GM12878 (cell line): ENCODE data around the gene CD83. TPM values are rescaled to one million over a fixed set of nuclear protein-coding genes. Genes with fewer than 3 reads are reported as not detected.

Source experiments
- ASH2L ChIP-seq: fragments of 300-600, 200-600 bp; sonication (generic); IDR thresholded peaks from 2 replicates; pipeline ENCODE4 v1.6.1; 2017; ENCODE audit warnings: low read depth, mild to moderate bottlenecking, borderline replicate concordance
- ATF7 ChIP-seq: fragments of 450-650 bp; IDR thresholded peaks from 2 replicates; pipeline ENCODE4 v1.6.1; 2016; ENCODE audit warnings: low read depth, mild to moderate bottlenecking
- CUX1 ChIP-seq: IDR thresholded peaks from 2 replicates; pipeline ENCODE4 v1.6.1; 2012; ENCODE audit warnings: improper control_type of control experiment, low read depth, low read length; ENCODE audit not compliant: insufficient replicate concordance
- DPF2 ChIP-seq: fragments of 450-650 bp; IDR thresholded peaks from 2 replicates; pipeline ENCODE4 v1.6.1; 2017; ENCODE audit warnings: mild to moderate bottlenecking
- EGR1 ChIP-seq, 2 experiments: IDR thresholded peaks; 1 replicate in 1 of 2; 2 replicates in 1 of 2; pipeline ENCODE4 v1.6.1; 2011 to 2012; ENCODE audit warnings: low read depth in 2 of 2, low read length in 2 of 2, borderline replicate concordance in 1 of 2, mild to moderate bottlenecking in 1 of 2, moderate library complexity in 1 of 2
- ESRRA ChIP-seq: IDR thresholded peaks from 2 replicates; pipeline ENCODE4 v1.6.1; 2012; ENCODE audit warnings: mild to moderate bottlenecking, low read length, improper control_type of control experiment
- HCFC1 ChIP-seq: fragments of 150-350 bp; IDR thresholded peaks from 2 replicates; pipeline ENCODE4 v1.6.1; 2014; ENCODE audit warnings: low read length
- HDGF ChIP-seq: fragments of 450-650 bp; IDR thresholded peaks from 2 replicates; pipeline ENCODE4 v1.6.1; 2016; ENCODE audit warnings: antibody characterized with exemption
- IKZF1 ChIP-seq: fragments of 450-650 bp; conservative IDR thresholded peaks from 2 replicates; pipeline ENCODE4 v1.6.1; 2017; ENCODE audit warnings: antibody characterized with exemption, mild to moderate bottlenecking
- IKZF2 ChIP-seq, 2 experiments: fragments of 450-650 bp; IDR thresholded peaks; 2 replicates each; pipeline ENCODE4 v1.6.1; 2017; ENCODE audit warnings: mild to moderate bottlenecking in 2 of 2, moderate library complexity in 2 of 2
- KDM1A ChIP-seq: fragments of 200-600 bp; sonication (generic); IDR thresholded peaks from 2 replicates; pipeline ENCODE4 v1.6.1; 2016; ENCODE audit warnings: borderline replicate concordance
- LARP7 ChIP-seq: fragments of 450-650 bp; IDR thresholded peaks from 2 replicates; pipeline ENCODE4 v1.6.1; 2017; ENCODE audit warnings: mild to moderate bottlenecking
- MLLT1 ChIP-seq: fragments of 450-650 bp; IDR thresholded peaks from 2 replicates; pipeline ENCODE4 v1.6.1; 2016; ENCODE audit warnings: mild to moderate bottlenecking
- NRF1 ChIP-seq: conservative IDR thresholded peaks from 2 replicates; pipeline ENCODE4 v1.6.1; 2011; ENCODE audit warnings: mild to moderate bottlenecking, low read depth, low read length, improper control_type of control experiment
- SMAD1 ChIP-seq: fragments of 450-650 bp; IDR thresholded peaks from 2 replicates; pipeline ENCODE4 v1.6.1; 2018; ENCODE audit warnings: mild to moderate bottlenecking, low read depth; ENCODE audit not compliant: partially characterized antibody
- SMARCA5 ChIP-seq: fragments of 450-650 bp; IDR thresholded peaks from 2 replicates; pipeline ENCODE4 v1.6.1; 2017; ENCODE audit warnings: mild to moderate bottlenecking
- SPI1 ChIP-seq: IDR thresholded peaks from 2 replicates; pipeline ENCODE4 v1.6.1; 2011; ENCODE audit warnings: low read depth, mild to moderate bottlenecking, low read length, moderate library complexity, borderline replicate concordance; ENCODE audit not compliant: insufficient read depth
- ZNF687 ChIP-seq: fragments of 450-650 bp; IDR thresholded peaks from 2 replicates; pipeline ENCODE4 v1.6.1; 2017; ENCODE audit warnings: mild to moderate bottlenecking, moderate library complexity
- polyA plus RNA-seq, 11 experiments: library from polyadenylated mRNA; depleted of rRNA in 4 of 11; unstranded in 6 of 11; stranded (reverse) in 5 of 11; fragments of >200 nt; fragmentation: Nextera tagmentation in 4 of 11; fragmentation: Illumina TruSeq in 1 of 11; extraction: Ambion mirVana in 4 of 11; extraction: Trizol in 1 of 11; gene quantifications; 1 replicate in 1 of 11; 2 replicates in 10 of 11; pipeline versions ENCODE4 v1.2.1 to v1.2.3, GENCODE V29; 2011 to 2016; ENCODE audit warnings: inconsistent platforms in 2 of 11, missing spikeins in 2 of 11, low read depth in 1 of 11
- total RNA-seq, 4 experiments: library from RNA; depleted of rRNA in 3 of 4; stranded (reverse); fragments of >200 nt in 3 of 4; fragmentation: Illumina TruSeq in 1 of 4; extraction: Trizol in 1 of 4; gene quantifications; 2 replicates each; pipeline versions ENCODE4 v1.2.1 to v1.2.3, GENCODE V29; 2013 to 2021

CD83 gene
- total and polyA plus RNA-seq, 10 of the 15 experiments (the other 5 are each of a cell fraction or from before 2014, with no cell fraction given), result 76.1 to 174 (median 129) TPM

GRCh38 chr6:14108571-14109410, 8.8 kb upstream of the CD83 start (continued):
- TF ChIP-seq MLLT1, result no peak
- peak; percentile 95 to 96 for TF ChIP-seq IKZF2 (IDR thresholded peaks at IDR 0.05)
- TF ChIP-seq KDM1A, result no peak
- TF ChIP-seq SPI1, result peak; percentile 81
- TF ChIP-seq SMARCA5, result no peak; the same call in 1 of the 2 replicates
- TF ChIP-seq NRF1, result no peak
- peak; percentile 15 for TF ChIP-seq CUX1
- TF ChIP-seq ASH2L, result no peak
- TF ChIP-seq IKZF1, result peak; percentile 97
- TF ChIP-seq ESRRA, result no peak
- 0 out of 2 replicates have a peak, but pooled peaks have one; percentile 52 for TF ChIP-seq ZNF687
- TF ChIP-seq HCFC1, result no peak
- peak; percentile 86 for TF ChIP-seq DPF2
- TF ChIP-seq SMAD1, result no peak
- TF ChIP-seq HDGF, result peak; percentile 14; the same call in 1 of the 2 replicates
- peak; percentile 13; the same call in 1 of the 2 replicates for TF ChIP-seq LARP7
- peak; percentile 50 for TF ChIP-seq ATF7
- peak in 1 of 2 experiments; percentile 40; a peak in 1 of 3 replicates for TF ChIP-seq EGR1 (IDR thresholded peaks at IDR 0.05; ENCODE audit: borderline replicate concordance in 1 of 2, low read depth in 2 of 2, low read length in 2 of 2)
